ENCODE data around the gene CDC73. TPM values are rescaled to one million over a fixed set of nuclear protein-coding genes. Genes with fewer than 3 reads are reported as not detected.
"Not testable (repeated sequence)": the region's sequence is repeated elsewhere in the genome, so short reads cannot be mapped to it uniquely, and the experiment has no call there.

CDC73 gene
- total RNA-seq, 1 donor from 2014 or later = 25.6 TPM

DNA sequence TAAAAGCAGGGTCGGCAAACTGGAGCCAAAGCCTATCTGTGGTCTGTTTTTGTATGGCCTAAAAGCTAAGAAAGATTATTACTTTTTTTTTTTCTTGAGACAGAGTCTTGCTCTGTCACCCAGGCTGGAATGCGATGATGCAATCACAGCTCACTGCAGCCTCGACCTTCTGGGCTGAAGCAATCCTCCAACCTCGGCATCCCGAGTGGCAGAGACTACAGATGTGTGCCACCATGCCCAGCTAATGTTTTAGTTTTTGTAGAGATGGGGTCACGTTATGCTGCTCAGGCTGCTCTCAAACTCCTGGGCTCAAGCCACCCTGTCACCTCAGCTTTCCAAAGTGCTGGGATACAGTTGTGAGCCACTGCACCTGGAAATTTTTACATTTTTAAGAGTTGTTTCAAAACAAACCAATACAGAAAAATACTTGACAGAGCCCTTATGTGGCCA, 10.2 kb upstream of the CDC73 start:
- H3K9me3 ChIP-seq (ENCODE audit: control insufficient read depth in 3 of 3, low read length in 3 of 3) = no peaks in the 10 kb centered on the region
- peak overlapping the region; percentile 22 for H3K27ac ChIP-seq (ENCODE audit: low read depth, low read length)

GRCh38 chr1:193113258-193113991, 8.4 kb upstream of the CDC73 start:
- Histone ChIP-seq H3K36me3 (ENCODE audit: control insufficient read depth in 3 of 3, insufficient read depth in 3 of 3, low read length in 3 of 3) (no peaks in the 10 kb centered on the region), H3K9me3 (ENCODE audit: control insufficient read depth in 3 of 3, low read length in 3 of 3) (no peaks in the 10 kb centered on the region), H3K27me3 (ENCODE audit: control insufficient read depth in 3 of 3, insufficient read depth in 3 of 3, low read length in 3 of 3) (no peaks in the 10 kb centered on the region), H3K9ac (ENCODE audit: low read depth in 1 of 3, low read length in 3 of 3) (no peak overlapping the region), H3K4me3 (ENCODE audit: low read length in 3 of 3) (no peak overlapping the region), H3K4me1 (ENCODE audit: control insufficient read depth in 3 of 3, insufficient read depth in 3 of 3, low read length in 3 of 3) (peaks cover 0 to 15% (median 2%) of the 10 kb centered on the region in 3 donors), H3K27ac (ENCODE audit: low read depth, low read length) (no peak overlapping the region)

More for the DNA sequence above, 10.2 kb upstream of the CDC73 start:
- Histone ChIP-seq H3K36me3 (ENCODE audit: control insufficient read depth in 3 of 3, insufficient read depth in 3 of 3, low read length in 3 of 3) (no peaks in the 10 kb centered on the region), H3K4me3 (ENCODE audit: low read length in 3 of 3) (peak overlapping the region in 1 of 3 donors; percentile 36), H3K9ac (ENCODE audit: low read depth in 1 of 3, low read length in 3 of 3) (peak overlapping the region in 1 of 3 donors; percentile 50), H3K27me3 (ENCODE audit: control insufficient read depth in 3 of 3, insufficient read depth in 3 of 3, low read length in 3 of 3) (no peaks in the 10 kb centered on the region), H3K4me1 (ENCODE audit: control insufficient read depth in 3 of 3, insufficient read depth in 3 of 3, low read length in 3 of 3) (peaks cover 0 to 15% (median 2%) of the 10 kb centered on the region in 3 donors)

DNA sequence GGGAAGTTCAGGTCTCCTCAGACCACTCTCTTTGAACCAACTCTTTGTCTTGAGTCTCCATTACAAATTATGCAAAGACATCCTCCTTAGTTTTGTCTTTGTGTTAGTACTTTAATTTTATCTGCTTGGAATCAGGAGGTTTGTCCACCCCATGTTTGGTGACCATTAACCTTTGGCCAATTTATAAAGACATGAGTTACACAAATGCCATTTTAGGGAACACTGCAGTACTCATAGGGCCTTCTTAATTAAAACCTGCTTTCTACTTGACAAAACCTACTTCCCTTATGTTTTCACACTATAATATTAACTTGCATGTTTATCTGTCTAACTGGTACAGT, 7.9 kb upstream of the CDC73 start:
- H3K4me3 ChIP-seq (ENCODE audit: low read length in 3 of 3) = no peak overlapping the region

GRCh38 chr1:193114485-193115095, 7.2 kb upstream of the CDC73 start:
- Histone ChIP-seq H3K27me3 (ENCODE audit: control insufficient read depth in 3 of 3, insufficient read depth in 3 of 3, low read length in 3 of 3) (no peaks in the 10 kb centered on the region), H3K4me3 (ENCODE audit: low read length in 3 of 3) (no peak overlapping the region), H3K9me3 (ENCODE audit: control insufficient read depth in 3 of 3, low read length in 3 of 3) (no peaks in the 10 kb centered on the region), H3K36me3 (ENCODE audit: control insufficient read depth in 3 of 3, insufficient read depth in 3 of 3, low read length in 3 of 3) (no peaks in the 10 kb centered on the region), H3K9ac (ENCODE audit: low read depth in 1 of 3, low read length in 3 of 3) (no peak overlapping the region), H3K27ac (ENCODE audit: low read depth, low read length) (no peak overlapping the region), H3K4me1 (ENCODE audit: control insufficient read depth in 3 of 3, insufficient read depth in 3 of 3, low read length in 3 of 3) (peaks cover 0 to 15% (median 2%) of the 10 kb centered on the region in 3 donors)

More for the DNA sequence above, 7.9 kb upstream of the CDC73 start:
- Histone ChIP-seq H3K36me3 (ENCODE audit: control insufficient read depth in 3 of 3, insufficient read depth in 3 of 3, low read length in 3 of 3) (no peaks in the 10 kb centered on the region), H3K27ac (ENCODE audit: low read depth, low read length) (no peak overlapping the region), H3K9me3 (ENCODE audit: control insufficient read depth in 3 of 3, low read length in 3 of 3) (no peaks in the 10 kb centered on the region), H3K4me1 (ENCODE audit: control insufficient read depth in 3 of 3, insufficient read depth in 3 of 3, low read length in 3 of 3) (peaks cover 0 to 15% (median 2%) of the 10 kb centered on the region in 3 donors), H3K27me3 (ENCODE audit: control insufficient read depth in 3 of 3, insufficient read depth in 3 of 3, low read length in 3 of 3) (no peaks in the 10 kb centered on the region), H3K9ac (ENCODE audit: low read depth in 1 of 3, low read length in 3 of 3) (no peak overlapping the region)

DNA sequence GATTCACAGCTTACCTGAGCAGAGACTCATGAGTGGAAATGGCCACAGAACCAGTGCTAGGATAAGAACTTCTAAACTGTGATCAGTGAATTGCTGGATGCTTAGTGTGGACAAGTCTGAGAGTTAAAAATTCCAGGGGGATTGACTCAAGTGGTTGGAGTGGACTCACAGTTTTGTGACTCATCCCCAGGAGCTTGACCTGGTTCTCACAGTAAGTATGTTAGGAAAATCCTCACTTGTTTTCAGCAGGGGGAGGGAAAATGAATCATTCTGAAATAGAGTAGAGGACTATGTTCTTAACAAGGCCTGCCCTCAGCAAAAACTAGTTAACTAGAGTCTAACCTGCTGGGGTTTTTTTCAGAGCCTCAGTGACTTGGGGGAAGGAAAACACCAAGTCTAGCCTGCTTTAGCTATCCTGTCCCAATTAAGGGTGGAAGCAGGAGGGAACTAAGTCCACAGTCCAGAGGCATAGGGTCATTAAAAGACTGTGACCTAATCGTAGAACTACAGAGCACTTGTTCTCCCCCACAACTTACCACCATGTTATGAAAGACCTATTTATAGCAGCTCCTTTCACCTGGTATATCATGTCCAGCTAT, 6.1 kb upstream of the CDC73 start:
- H3K4me3 ChIP-seq (ENCODE audit: low read length in 3 of 3) = no peak overlapping the region
- peak overlapping the region; percentile 82 for H3K27ac ChIP-seq (ENCODE audit: low read depth, low read length)
- H3K4me1 ChIP-seq (ENCODE audit: control insufficient read depth in 3 of 3, insufficient read depth in 3 of 3, low read length in 3 of 3) = peaks cover 0 to 15% (median 2%) of the 10 kb centered on the region in 3 donors
- H3K27me3 ChIP-seq (ENCODE audit: control insufficient read depth in 3 of 3, insufficient read depth in 3 of 3, low read length in 3 of 3) = no peaks in the 10 kb centered on the region
- H3K9ac ChIP-seq (ENCODE audit: low read depth in 1 of 3, low read length in 3 of 3) = no peak overlapping the region
- no peaks in the 10 kb centered on the region for H3K9me3 ChIP-seq (ENCODE audit: control insufficient read depth in 3 of 3, low read length in 3 of 3)
- H3K36me3 ChIP-seq (ENCODE audit: control insufficient read depth in 3 of 3, insufficient read depth in 3 of 3, low read length in 3 of 3) = no peaks in the 10 kb centered on the region

GRCh38 chr1:193117167-193117566, 4.7 kb upstream of the CDC73 start:
- H3K9me3 ChIP-seq (ENCODE audit: control insufficient read depth in 3 of 3, low read length in 3 of 3); H3K9ac ChIP-seq (ENCODE audit: low read depth in 1 of 3, low read length in 3 of 3); H3K4me3 ChIP-seq (ENCODE audit: low read length in 3 of 3); H3K36me3 ChIP-seq (ENCODE audit: control insufficient read depth in 3 of 3, insufficient read depth in 3 of 3, low read length in 3 of 3); H3K27ac ChIP-seq (ENCODE audit: low read depth, low read length); H3K27me3 ChIP-seq (ENCODE audit: control insufficient read depth in 3 of 3, insufficient read depth in 3 of 3, low read length in 3 of 3); H3K4me1 ChIP-seq (ENCODE audit: control insufficient read depth in 3 of 3, insufficient read depth in 3 of 3, low read length in 3 of 3): not testable (repeated sequence)

DNA sequence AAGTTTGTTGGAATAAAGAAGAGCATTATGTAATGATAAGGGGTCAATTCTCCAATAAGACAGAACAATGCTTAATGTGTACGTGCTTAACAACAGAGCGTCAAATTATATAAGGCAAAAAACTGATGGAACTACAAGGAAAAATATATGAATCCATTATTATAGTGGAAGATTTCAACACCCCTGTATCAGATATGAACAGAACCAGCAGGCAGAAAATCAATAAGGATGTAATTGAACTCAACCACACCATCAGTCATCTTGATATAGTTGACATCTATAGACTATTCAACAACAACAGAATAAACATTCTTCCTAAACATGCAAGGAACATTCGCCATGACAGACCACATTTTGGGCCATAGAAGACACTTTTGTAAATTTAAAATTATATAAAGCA, 3.6 kb upstream of the CDC73 start:
- Histone ChIP-seq H3K27ac (ENCODE audit: low read depth, low read length) (no peak overlapping the region), H3K9me3 (ENCODE audit: control insufficient read depth in 3 of 3, low read length in 3 of 3) (no peaks in the 10 kb centered on the region), H3K36me3 (ENCODE audit: control insufficient read depth in 3 of 3, insufficient read depth in 3 of 3, low read length in 3 of 3) (no peaks in the 10 kb centered on the region), H3K27me3 (ENCODE audit: control insufficient read depth in 3 of 3, insufficient read depth in 3 of 3, low read length in 3 of 3) (no peaks in the 10 kb centered on the region), H3K9ac (ENCODE audit: low read depth in 1 of 3, low read length in 3 of 3) (no peak overlapping the region), H3K4me1 (ENCODE audit: control insufficient read depth in 3 of 3, insufficient read depth in 3 of 3, low read length in 3 of 3) (peaks cover under 1 to 6% (median 4%) of the 10 kb centered on the region in 3 donors), H3K4me3 (ENCODE audit: low read length in 3 of 3) (no peak overlapping the region)

GRCh38 chr1:193118803-193119730, 2.8 kb upstream of the CDC73 start:
- Histone ChIP-seq H3K36me3 (ENCODE audit: control insufficient read depth in 3 of 3, insufficient read depth in 3 of 3, low read length in 3 of 3) (no peaks in the 10 kb centered on the region), H3K27ac (ENCODE audit: low read depth, low read length) (no peak overlapping the region), H3K27me3 (ENCODE audit: control insufficient read depth in 3 of 3, insufficient read depth in 3 of 3, low read length in 3 of 3) (no peaks in the 10 kb centered on the region), H3K4me3 (ENCODE audit: low read length in 3 of 3) (no peak overlapping the region), H3K4me1 (ENCODE audit: control insufficient read depth in 3 of 3, insufficient read depth in 3 of 3, low read length in 3 of 3) (peaks cover 9 to 13% (median 10%) of the 10 kb centered on the region in 3 donors), H3K9me3 (ENCODE audit: control insufficient read depth in 3 of 3, low read length in 3 of 3) (no peaks in the 10 kb centered on the region), H3K9ac (ENCODE audit: low read depth in 1 of 3, low read length in 3 of 3) (no peak overlapping the region)

GRCh38 chr1:193120604-193121166, 1.1 kb upstream of the CDC73 start:
- Histone ChIP-seq H3K27me3 (ENCODE audit: control insufficient read depth in 3 of 3, insufficient read depth in 3 of 3, low read length in 3 of 3) (no peaks in the 10 kb centered on the region), H3K4me1 (ENCODE audit: control insufficient read depth in 3 of 3, insufficient read depth in 3 of 3, low read length in 3 of 3) (peaks cover 13 to 15% (median 13%) of the 10 kb centered on the region in 3 donors), H3K27ac (ENCODE audit: low read depth, low read length) (peak overlapping the region; percentile 97), H3K9me3 (ENCODE audit: control insufficient read depth in 3 of 3, low read length in 3 of 3) (no peaks in the 10 kb centered on the region), H3K9ac (ENCODE audit: low read depth in 1 of 3, low read length in 3 of 3) (no peak overlapping the region), H3K4me3 (ENCODE audit: low read length in 3 of 3) (peak overlapping the region in 2 of 3 donors; percentile 90 to 93), H3K36me3 (ENCODE audit: control insufficient read depth in 3 of 3, insufficient read depth in 3 of 3, low read length in 3 of 3) (peaks cover 0 to 3% (median 2%) of the 10 kb centered on the region in 3 donors)

All from skeletal muscle tissue (tissue), 4 donors.